NCI-H1436 (cell line): ENCODE results near the gene MAT2B.

Source experiments
- DNase-seq: peaks from one replicate; lab custom pipeline; 2025; lab: John Stamatoyannopoulos, UW

The MAT2B gene

GRCh38 chr5:163551156-163551555 is 45.7 kb downstream of the MAT2B start:
- no peak for DNase-seq

- no peak for DNase-seq
These were observed 47.1 kb downstream of the MAT2B start for GRCh38 chr5:163552536-163552935.

- no peak for DNase-seq
These were observed 55.9 kb downstream of the MAT2B start for GRCh38 chr5:163561339-163561738.

- no peak for DNase-seq
These were observed 56.7 kb downstream of the MAT2B start for GRCh38 chr5:163562071-163562470.

- no peak for DNase-seq
These were observed 57.7 kb downstream of the MAT2B start for GRCh38 chr5:163563112-163563511.

GRCh38 chr5:163563880-163564279 is 58.5 kb downstream of the MAT2B start:
- DNase-seq = no peak

- DNase-seq = peak; percentile 49
These were observed 59.0 kb downstream of the MAT2B start for GRCh38 chr5:163564321-163564938.

GRCh38 chr5:163565492-163565891 is 60.1 kb downstream of the MAT2B start:
- no peak for DNase-seq

- no peak for DNase-seq
These were observed 60.7 kb downstream of the MAT2B start for GRCh38 chr5:163565931-163566608.

GRCh38 chr5:163566678-163567077 is 61.3 kb downstream of the MAT2B start:
- DNase-seq = no peak

- DNase-seq = no peak
These were observed 62.4 kb downstream of the MAT2B start for GRCh38 chr5:163567811-163568210.
